IPS-NIHi11 (cell line): ENCODE measurements around the gene ANKRD13C.
"Not testable (repeated sequence)": the region's sequence is repeated elsewhere in the genome, so short reads cannot be mapped to it uniquely, and the experiment has no call there.

Experiments used
- DNase-seq: peaks from one replicate; pipeline ENCODE4 v3.0.0; 2012; ENCODE audit warnings: mixed read lengths, low spot score

The ANKRD13C gene

DNA sequence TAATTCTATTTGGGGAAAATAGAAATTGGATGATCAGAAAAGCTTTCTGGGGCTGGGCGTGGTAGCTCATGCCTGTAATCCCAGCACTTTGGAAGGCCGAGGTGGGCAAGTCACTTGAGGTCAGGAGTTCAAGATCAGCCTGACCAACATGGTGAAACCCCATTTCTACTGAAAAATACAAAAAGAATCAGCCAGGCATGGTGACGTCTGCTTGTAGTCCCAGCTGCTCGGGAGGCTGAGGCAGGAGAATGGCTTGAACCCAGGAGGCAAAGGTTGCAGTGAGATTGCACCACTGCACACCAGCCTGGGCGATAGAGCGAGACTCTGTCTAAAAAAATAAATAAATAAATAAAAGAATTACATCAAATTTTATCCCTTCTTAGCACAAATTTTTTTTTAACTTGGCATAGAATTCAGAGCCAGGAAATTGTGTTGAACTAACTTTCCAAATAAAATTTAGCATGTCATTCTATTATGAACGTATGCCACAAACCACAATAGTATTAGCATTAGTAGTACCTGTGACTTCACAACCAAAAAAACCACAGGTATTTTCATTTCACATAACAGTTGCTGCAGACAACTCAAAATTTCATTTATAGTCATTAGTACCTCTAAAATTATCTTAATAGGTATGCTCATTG, 4.5 kb upstream of the ANKRD13C start:
- DNase-seq = no peak

DNA sequence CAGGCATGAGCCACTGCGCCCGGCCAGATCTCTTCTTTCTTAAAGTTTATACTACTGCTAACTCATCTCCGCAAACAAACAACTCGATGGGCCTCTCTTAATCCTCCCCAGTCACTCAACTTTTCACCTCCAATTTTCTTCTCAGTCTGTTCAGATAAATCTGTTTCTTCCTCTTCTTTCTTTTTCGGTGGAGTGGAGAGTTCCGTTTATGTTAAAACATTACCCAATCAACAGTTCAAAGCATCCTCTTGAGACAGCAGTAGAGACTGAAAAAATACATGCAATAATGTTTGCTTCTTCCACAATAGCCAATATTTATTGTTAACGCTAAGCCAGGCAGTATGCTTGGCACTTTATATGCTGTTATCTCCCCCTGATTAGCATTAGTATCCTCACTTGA, 1.4 kb upstream of the ANKRD13C start:
- DNase-seq = no peak

DNA sequence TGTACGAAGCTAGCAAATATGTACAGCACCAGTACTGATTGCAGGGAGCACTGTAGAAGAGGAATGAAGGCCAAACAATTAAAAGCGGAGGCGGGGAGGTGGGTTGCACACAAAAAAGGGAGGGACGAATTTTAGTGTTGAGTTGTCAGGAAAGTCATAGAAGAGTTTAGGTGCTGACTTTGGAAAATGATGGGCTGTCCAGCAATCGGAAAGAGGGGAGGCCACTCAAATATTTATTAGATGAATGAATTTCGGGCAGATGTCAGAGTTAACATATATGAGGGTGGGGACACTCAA, 537 bp upstream of the ANKRD13C start:
- no peak for DNase-seq

- DNase-seq = no peak
Measured at GRCh38 chr1:70353601-70354331, 756 bp downstream of the ANKRD13C start.

GRCh38 chr1:70353044-70353443, 1.5 kb downstream of the ANKRD13C start:
- DNase-seq = no peak

- not testable (repeated sequence) for DNase-seq
Measured at GRCh38 chr1:70349799-70350198, 4.7 kb downstream of the ANKRD13C start.

GRCh38 chr1:70348399-70349165, 5.9 kb downstream of the ANKRD13C start:
- no peak for DNase-seq

- DNase-seq = not testable (repeated sequence)
Measured at GRCh38 chr1:70339644-70340043, 14.9 kb downstream of the ANKRD13C start.

- DNase-seq = no peak
Measured at GRCh38 chr1:70336050-70336449, 18.5 kb downstream of the ANKRD13C start.

DNA sequence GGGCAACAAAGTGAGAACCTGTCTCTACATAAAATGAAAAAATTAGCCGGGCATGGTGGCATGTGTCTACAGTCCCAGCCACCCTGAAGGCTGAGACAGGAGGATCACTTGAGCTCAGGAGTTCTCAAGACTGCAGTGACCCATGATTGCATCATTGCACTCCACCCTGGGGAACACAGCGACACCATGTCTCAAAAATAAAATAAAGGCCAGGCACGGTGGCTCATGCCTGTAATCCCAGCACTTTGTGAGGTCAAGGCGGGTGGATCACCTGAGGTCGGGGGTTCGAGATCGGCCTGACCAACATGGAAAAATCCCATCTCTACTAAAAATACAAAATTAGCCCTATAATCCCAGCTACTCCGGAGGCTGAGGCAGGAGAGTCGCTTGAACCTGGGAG, 20.1 kb downstream of the ANKRD13C start:
- DNase-seq = no peak

GRCh38 chr1:70333245-70333644, 21.3 kb downstream of the ANKRD13C start:
- no peak for DNase-seq

DNA sequence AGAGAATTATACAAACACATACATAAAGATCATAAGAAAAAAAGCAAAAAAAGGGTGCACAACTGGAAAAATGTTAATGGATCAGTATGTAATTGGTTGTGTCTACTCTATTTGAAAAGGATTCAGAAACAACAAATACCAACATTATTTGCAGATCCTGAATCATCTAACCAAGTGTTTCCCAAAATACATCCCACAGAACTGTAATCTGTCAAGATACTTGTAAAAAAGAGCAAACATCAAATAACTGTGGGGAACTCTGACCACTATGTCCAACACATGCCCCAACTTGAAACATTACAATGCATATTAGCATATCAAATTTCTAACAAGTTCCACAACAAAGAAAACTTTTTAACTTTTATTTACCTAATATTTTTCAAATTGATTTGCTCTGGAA, 22.6 kb downstream of the ANKRD13C start:
- DNase-seq = no peak

DNA sequence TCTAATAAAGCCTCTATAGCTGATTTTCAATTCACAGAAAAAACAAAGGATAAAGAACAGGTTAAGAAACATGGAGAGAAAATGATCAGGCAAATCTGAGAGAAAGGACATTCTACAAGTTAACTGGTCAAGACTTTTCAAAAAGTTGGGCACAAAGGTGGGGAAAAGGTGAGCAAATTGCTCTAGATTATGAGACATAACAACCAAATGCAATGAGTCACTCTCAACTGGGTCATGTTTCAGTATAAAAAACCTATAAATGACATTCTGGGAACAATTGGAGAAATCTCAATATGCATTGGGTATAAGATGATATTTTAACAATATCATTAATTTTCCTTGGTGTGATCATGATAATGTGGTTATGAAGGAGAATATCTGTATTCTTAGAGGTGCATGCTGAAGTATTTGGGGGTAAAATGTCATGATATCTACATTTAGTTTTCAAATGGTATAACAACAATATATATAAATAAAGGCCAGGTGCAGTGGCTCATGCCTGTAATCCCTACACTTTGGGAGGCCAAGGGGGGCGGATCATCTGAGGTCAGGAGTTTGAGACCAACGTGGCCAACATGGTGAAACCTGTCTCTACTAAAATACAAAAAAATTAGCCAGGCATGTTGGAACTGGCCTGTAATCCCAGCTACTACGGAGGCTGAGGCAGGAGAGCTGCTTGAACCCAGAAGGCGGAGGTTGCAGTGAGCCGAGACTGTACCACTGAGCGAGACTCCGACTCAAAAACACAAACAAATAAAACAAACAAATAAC, 27.0 kb downstream of the ANKRD13C start:
- DNase-seq = no peak

- DNase-seq = no peak
Measured at GRCh38 chr1:70324683-70325082, 29.8 kb downstream of the ANKRD13C start.

- DNase-seq = no peak
Measured at GRCh38 chr1:70319750-70320149, 34.8 kb downstream of the ANKRD13C start.

DNA sequence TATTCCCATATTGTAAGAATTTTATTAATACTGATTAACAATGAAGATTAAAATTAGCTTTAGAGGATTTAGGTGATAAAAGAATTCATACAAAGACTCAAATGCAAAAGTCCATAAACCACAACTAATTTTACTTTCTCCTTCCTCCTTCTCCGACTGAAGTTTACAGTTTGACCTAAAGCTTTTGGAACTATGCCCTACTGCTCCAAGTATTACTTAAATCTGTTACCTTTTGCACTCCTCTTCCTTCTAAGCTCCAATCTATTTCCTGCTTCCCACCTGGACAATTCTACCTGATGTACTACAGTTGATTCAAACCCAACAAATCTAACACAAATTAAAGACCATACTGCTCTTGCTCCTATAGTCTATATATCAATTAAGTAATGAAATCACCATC, 36.3 kb downstream of the ANKRD13C start:
- no peak for DNase-seq

DNA sequence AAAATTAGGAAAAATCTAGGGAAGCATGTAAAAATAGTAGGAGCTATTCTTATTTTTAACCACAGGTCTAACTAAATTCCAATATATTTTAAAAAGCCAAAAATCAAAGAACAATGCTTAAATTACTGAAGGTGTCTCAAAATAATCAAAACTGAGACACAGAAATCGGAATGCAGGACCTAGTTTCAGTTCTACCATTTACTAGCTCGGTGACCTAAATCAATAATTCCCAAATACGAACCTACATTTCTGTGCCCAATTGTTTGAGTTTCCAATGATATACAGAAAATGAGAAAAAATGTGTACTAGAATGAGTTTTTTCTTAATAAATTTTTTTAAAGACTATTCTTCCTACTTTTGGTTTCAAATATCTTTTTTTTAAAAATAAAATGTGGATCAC, 37.4 kb downstream of the ANKRD13C start:
- DNase-seq = no peak

DNA sequence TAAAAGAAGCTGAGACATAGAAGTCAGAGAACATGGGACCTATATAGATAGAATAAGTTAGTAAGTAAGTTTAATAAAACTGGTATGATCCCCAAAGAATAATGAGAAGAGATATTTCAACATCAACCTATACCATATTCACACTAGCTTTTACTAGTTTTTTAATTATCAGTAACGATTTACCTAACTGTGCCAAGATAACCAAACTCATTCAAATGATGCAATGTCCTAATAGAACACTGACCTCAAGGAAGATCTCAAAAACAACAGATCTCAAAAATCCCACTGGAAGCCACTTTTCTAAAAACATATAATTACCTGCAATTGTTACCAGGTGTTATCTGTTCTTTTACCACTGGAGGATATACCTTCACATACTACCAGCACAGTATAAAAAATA, 38.7 kb downstream of the ANKRD13C start:
- no peak for DNase-seq

GRCh38 chr1:70314706-70315304, 39.7 kb downstream of the ANKRD13C start:
- no peak for DNase-seq

DNA sequence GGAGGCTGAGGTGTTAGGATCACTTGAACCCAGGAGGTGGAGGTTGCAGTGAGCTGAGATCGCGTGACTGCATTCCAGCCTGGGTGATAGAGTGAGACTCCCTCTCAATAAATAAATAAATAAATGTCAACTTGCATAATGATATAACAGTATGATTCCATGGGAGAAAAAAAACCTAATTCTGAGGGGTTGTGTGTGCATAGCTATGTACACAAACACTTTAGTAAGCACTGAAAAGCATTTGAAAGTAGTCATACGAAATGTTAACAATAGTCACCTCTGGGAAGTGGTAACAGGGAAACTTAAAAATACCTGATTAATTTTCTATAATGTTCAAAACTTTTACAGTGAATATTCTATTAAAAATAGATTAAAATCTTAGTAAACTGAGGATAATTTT, 43.2 kb downstream of the ANKRD13C start:
- DNase-seq = no peak

- no peak for DNase-seq
Measured at GRCh38 chr1:70299472-70299871, 55.0 kb downstream of the ANKRD13C start.

- no peak for DNase-seq
Measured at GRCh38 chr1:70295749-70296148, 58.8 kb downstream of the ANKRD13C start.
